ENCODE data around the gene NR2E1. TPM values are rescaled to one million over a fixed set of nuclear protein-coding genes. Genes with fewer than 3 reads are reported as not detected.

Gene NR2E1
- polyA plus RNA-seq, 1 donor (not counting 4 experiments of a cell fraction or from before 2014, with no cell fraction given) = 0.04 TPM

- Histone ChIP-seq H2AFZ (ENCODE audit: control insufficient read depth, low read length) (no peak overlapping the region), H3K27ac (ENCODE audit: control insufficient read depth, insufficient read depth, low read length) (no peak overlapping the region), H4K20me1 (ENCODE audit: control insufficient read depth, extremely low read depth, insufficient read depth, low read length) (no peaks in the 10 kb centered on the region), H3K4me3 (ENCODE audit: control insufficient read depth in 2 of 3, extremely low read depth in 1 of 3, insufficient read depth in 2 of 3, low read depth in 1 of 3, low read length in 3 of 3) (no peak overlapping the region), H3K27me3 (ENCODE audit: control insufficient read depth, extremely low read depth, insufficient read depth, low read length) (no peaks in the 10 kb centered on the region), H3K79me2 (ENCODE audit: control insufficient read depth, insufficient read depth, low read length) (no peaks in the 10 kb centered on the region), H3K9me1 (ENCODE audit: control insufficient read depth, extremely low read depth, insufficient read depth, low read length) (no peaks in the 10 kb centered on the region), H3K4me1 (ENCODE audit: control insufficient read depth, extremely low read depth, insufficient read depth, low read length) (no peaks in the 10 kb centered on the region), H3K9ac (ENCODE audit: control insufficient read depth, extremely low read depth, insufficient read depth, low read length) (no peak overlapping the region), H3K9me3 (ENCODE audit: control insufficient read depth, low read depth, low read length) (no peaks in the 10 kb centered on the region), H3K36me3 (ENCODE audit: control insufficient read depth in 2 of 2, extremely low read depth in 1 of 2, insufficient read depth in 2 of 2, low read length in 2 of 2) (peaks cover 0 to 2% of the 10 kb centered on the region in 2 experiments), H3K4me2 (ENCODE audit: control insufficient read depth, extremely low read depth, insufficient read depth, low read depth, low read length) (no peak overlapping the region)
- no peak for DNase-seq (ENCODE audit: low read depth, low spot score)
- no peak for FAIRE-seq
- TF ChIP-seq CTCF (optimal IDR thresholded peaks at IDR 0.05 in 1 of 3, IDR thresholded peaks at IDR 0.05 in 1 of 3, conservative IDR thresholded peaks at IDR 0.05 in 1 of 3; ENCODE audit: extremely low read depth in 1 of 3, insufficient read depth in 2 of 3, low read length in 3 of 3) (no peak), EZH2 (IDR thresholded peaks at IDR 0.05; ENCODE audit: low read length) (no peak)
- dilution Hi-C loops (cut with MboI; ENCODE audit: extremely low pct_ligation_motif_present, low sequenced_read_pairs) = no loop called here
Observed at GRCh38 chr6:108200186-108200585, 34.4 kb downstream of the NR2E1 start.

GRCh38 chr6:108200631-108201030, 34.8 kb downstream of the NR2E1 start:
- Histone ChIP-seq H3K4me2 (ENCODE audit: control insufficient read depth, extremely low read depth, insufficient read depth, low read depth, low read length) (no peak overlapping the region), H3K27ac (ENCODE audit: control insufficient read depth, insufficient read depth, low read length) (no peak overlapping the region), H3K9me3 (ENCODE audit: control insufficient read depth, low read depth, low read length) (no peaks in the 10 kb centered on the region), H3K79me2 (ENCODE audit: control insufficient read depth, insufficient read depth, low read length) (no peaks in the 10 kb centered on the region), H3K36me3 (ENCODE audit: control insufficient read depth in 2 of 2, extremely low read depth in 1 of 2, insufficient read depth in 2 of 2, low read length in 2 of 2) (peaks cover 0 to 2% of the 10 kb centered on the region in 2 experiments), H4K20me1 (ENCODE audit: control insufficient read depth, extremely low read depth, insufficient read depth, low read length) (no peaks in the 10 kb centered on the region), H3K9ac (ENCODE audit: control insufficient read depth, extremely low read depth, insufficient read depth, low read length) (no peak overlapping the region), H3K27me3 (ENCODE audit: control insufficient read depth, extremely low read depth, insufficient read depth, low read length) (no peaks in the 10 kb centered on the region), H3K9me1 (ENCODE audit: control insufficient read depth, extremely low read depth, insufficient read depth, low read length) (no peaks in the 10 kb centered on the region), H3K4me3 (ENCODE audit: control insufficient read depth in 2 of 3, extremely low read depth in 1 of 3, insufficient read depth in 2 of 3, low read depth in 1 of 3, low read length in 3 of 3) (no peak overlapping the region), H3K4me1 (ENCODE audit: control insufficient read depth, extremely low read depth, insufficient read depth, low read length) (no peaks in the 10 kb centered on the region), H2AFZ (ENCODE audit: control insufficient read depth, low read length) (no peak overlapping the region)
- dilution Hi-C loops (cut with MboI; ENCODE audit: extremely low pct_ligation_motif_present, low sequenced_read_pairs) = no loop called here
- FAIRE-seq (no peak), DNase-seq (ENCODE audit: low read depth, low spot score) (no peak)
- TF ChIP-seq CTCF (optimal IDR thresholded peaks at IDR 0.05 in 1 of 3, IDR thresholded peaks at IDR 0.05 in 1 of 3, conservative IDR thresholded peaks at IDR 0.05 in 1 of 3; ENCODE audit: extremely low read depth in 1 of 3, insufficient read depth in 2 of 3, low read length in 3 of 3) (no peak), EZH2 (IDR thresholded peaks at IDR 0.05; ENCODE audit: low read length) (no peak)

Data from keratinocyte (primary cell).